ENCODE measurements around the gene BICC1. TPM values are rescaled to one million over a fixed set of nuclear protein-coding genes. Genes with fewer than 3 reads are reported as not detected.

Gene BICC1
- polyA plus RNA-seq, 12 donors: 16.2 to 25.9 (median 20.0) TPM; not detected in 1

DNA sequence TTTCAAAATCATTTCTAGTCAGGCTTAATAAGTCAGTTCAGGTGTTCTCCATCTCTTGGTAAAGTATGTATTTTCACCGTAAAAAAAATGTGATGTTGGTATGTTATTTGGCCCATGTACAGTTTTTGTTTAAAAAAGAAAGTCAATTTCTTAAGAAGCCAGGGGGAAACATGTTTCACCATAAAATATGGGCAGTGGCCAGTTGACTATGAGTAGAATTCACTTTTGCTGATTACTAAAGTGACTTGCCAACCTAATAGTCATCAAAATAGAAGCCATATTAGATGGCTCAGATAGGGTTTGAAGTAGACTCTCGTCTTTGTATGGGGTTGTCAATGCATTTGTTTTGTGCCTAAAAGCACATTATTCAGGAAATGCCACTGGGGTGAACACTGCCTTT is 266.3 kb downstream of the BICC1 start:
- no peak for DNase-seq

DNA sequence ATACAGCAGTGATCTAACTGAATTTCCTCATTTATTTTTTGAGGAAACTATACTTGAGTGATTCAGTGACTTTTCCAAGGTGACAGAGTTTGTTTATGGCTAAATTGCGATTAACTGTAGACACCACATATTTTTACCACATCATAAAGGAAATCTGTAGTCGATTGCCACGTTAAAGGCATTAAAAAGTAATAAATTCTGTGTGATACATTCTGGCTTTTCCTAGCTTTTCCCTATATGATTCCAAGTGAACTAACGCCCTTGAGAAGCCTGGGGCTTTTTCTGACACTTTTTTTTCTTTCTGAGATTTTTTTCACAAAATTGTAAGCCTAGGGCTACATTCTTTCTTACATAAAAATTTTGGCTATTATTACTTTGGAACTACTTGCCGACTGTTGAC is 266.9 kb downstream of the BICC1 start:
- DNase-seq: no peak

DNA sequence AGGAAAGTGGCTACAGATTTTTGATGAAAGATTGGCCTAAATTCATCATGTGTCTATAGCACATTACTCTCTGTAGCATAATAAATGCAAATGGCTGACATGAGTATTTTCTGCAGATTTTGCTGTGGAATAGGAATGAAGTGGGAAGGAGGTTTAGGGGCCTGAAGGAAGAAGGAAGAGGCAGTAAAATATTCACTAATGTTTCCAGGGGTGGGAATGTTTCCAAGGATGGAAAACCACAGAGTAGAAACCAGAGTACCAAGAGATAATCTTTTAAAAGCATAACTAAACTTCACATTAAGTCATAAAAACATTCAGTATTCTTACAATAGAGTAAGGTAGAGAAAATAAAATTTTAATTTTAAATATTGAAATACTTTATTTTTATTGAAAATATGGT is 267.8 kb downstream of the BICC1 start:
- DNase-seq: no peak

DNA sequence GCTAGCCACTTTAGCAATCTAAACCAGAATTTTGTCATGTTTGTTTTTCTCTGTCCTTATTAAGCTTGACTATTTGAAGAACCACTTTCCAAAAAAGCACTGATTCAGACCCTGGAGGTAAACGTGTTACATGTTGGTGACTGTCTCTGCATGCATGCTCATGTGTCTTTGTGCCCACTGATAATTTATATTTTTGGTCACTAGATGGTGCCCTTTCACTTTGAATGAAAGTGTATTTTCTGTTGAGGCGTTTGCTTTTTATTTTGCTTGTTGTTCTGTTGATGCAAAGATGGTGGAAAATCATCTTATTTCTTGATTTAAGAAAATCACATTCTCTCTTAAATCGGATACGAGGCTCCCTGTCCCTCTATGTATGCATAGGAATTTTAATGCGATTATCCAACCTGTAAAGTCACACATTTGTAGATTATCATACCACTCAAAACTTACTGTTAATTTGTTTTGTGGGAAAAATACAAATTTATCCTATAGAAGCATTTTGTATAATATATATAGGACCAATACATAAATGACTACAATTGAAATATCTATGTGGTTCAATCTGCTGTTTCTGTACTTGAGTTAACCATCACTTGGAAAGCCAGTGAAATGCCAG is 269.3 kb downstream of the BICC1 start:
- DNase-seq: peak; percentile 79

DNA sequence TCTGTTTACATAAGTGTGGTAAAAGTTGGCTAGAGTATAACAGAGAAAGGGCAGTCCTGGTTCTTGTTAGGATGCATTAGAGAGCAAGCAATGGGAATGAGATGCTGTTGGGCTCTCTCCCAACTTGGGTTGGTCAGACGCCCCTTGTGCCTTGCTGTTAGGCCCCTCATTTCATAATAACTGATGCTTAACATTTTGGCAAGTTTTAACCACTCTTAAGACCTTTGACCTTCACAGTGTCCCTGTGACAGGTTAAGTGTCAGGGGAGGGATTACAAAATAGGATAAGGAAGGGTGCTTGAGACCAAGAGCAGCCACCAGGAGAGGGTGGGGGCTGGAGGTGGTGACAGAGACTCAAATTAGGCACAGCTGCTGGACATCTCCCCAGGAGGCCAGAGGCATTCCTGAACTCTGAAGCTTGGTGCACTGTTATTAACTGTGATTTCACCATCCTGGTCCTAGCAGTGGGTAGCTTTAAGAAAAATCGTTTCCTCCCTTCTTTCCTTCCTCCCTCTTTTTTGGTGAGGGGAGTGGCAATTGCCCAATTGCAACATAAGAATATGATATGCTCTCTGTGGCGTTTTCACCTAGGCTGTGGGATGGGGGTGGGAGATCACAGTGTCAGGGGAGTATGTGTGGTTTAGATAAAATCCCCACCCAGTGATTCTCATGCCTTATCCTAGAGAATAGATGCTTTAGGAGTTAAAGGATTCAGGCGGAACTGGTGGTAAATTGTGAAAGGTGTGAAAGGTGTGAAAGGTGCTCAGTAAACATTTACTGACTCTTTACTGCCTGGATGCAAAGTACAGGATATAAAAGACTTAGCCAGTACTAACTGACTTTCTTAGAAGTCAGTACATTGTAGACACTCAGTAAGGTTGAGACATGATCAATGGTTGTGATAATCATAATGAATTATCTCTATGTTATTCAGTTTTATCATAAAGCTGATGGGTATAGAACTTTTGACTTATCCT is 270.5 kb downstream of the BICC1 start:
- DNase-seq: no peak

DNA sequence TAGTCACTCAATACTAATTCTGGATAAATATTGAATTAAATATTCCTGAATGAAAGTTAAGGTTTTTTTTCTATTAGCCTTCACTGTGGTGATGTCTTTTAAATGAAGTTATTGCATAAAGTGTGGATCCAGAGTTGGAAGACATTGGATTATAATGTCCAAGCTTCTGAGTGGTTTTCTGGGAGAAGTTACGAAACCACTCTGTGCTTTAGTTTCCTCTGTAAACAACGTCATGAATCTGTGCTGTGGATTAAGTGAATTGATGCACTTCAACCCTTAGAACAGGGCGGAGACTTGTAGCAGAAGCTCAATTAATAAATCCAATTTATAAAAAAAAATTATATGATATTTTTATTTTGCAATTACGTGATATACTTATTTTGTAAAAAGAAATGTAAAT is 271.7 kb downstream of the BICC1 start:
- no peak for DNase-seq

DNA sequence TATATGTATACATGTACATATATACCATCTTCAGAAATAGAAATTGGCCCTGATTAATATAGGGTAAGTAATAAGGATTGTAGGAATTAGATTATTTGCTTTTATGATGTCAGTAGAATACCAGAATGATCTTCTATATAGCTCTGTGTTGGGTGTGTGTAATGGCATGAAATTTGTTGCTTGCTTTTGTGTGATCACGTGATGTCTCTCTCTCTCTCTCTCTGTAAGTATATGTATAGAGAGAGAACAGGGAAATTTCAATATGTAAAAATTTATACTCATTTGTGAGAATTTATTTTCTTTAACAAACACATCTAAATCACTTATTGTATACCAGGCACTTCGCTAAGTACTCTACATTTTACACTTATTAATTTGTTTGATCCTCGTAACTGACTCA is 272.7 kb downstream of the BICC1 start:
- DNase-seq: no peak

DNA sequence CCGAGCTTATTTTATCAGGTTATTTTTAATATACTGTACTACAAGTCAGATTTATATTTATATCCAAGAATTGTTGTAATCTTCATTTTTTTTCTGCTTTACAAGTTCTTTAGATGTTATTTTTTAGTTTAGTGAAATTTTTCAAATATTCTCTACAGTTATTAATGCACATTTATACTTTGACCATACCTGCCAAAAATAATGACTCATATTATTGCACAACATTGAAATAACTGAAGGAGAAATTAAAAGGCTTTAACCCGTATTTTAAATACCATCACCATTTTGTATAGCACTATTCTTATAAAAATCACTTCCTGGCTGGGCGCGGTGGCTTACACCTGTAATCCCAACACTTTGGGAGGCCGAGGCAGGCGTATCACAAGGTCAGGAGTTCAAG is 278.5 kb downstream of the BICC1 start:
- no peak for DNase-seq

DNA sequence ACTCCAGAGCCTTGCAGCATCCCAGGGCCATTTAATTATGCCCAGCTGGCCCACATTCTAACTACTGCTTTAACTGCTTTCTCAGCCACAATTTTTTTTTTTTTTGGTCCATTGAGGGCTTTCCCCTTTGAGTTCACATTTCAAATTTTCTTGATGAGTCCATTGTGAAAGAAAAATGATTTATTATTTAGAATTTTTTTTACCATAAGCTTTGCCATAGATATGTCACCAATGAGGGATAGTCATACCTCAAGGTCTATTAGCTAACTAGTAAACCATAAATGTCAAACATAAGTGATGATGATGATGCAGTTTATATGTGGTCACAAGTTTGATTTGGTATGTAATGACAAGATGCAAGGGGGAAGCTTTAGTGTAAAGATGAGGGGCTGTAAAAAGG is 282.9 kb downstream of the BICC1 start:
- no peak for DNase-seq

DNA sequence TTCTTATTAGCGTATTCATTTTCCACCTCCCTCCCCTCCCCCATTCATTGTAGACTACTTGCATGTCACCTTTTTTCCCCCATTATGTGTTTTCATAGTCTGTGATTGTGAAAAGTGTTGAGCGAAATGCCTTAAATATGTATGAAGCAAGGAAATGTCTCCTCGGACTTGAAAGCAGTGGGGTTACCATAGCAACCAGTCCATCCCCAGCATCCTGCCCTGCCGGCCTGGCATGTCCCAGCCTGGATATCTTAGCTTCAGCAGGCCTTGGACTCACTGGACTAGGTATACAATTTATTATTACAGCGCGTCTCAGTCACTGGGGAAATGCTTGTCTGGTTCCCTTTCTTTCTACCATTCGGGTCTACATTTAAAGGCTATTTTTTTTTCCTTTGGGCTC is 283.6 kb downstream of the BICC1 start:
- no peak for DNase-seq

DNA sequence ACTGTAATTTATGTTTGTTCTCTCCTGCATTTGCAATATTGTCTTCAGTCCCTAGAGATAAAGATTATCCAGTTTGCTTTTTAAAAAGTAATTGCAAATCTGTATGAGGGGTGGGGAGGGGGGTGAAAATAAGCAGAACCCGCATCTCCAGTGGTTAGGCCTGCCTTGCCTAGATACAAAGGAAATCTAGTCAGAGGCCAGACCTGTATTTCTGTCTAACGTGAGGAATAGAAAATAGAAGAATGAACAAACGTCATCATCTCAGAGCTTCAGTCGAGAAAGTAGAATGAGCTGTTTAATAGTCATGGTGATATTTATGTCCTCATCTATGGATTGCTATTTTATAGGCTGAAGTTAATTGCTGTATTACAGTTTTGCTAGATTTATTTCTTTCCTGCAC is 284.2 kb downstream of the BICC1 start:
- no peak for DNase-seq

DNA sequence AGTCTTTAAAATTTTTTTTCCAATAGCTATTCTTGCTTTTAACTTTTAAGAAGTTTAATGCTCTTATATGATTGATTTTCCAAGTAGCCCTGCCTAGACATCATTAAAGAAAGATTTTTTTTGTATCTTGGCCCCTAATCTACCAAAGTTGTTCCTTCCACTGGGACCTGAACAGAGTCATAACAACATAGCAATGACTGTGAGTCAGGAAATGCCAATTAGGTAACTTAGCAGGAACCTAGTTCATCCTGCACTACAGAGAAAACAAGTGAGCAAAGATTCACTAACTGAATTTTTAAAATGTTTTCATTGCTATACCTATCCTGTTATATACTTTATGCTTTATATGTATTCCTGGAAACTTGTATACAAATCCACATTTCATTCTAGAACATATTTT is 284.7 kb downstream of the BICC1 start:
- no peak for DNase-seq

DNA sequence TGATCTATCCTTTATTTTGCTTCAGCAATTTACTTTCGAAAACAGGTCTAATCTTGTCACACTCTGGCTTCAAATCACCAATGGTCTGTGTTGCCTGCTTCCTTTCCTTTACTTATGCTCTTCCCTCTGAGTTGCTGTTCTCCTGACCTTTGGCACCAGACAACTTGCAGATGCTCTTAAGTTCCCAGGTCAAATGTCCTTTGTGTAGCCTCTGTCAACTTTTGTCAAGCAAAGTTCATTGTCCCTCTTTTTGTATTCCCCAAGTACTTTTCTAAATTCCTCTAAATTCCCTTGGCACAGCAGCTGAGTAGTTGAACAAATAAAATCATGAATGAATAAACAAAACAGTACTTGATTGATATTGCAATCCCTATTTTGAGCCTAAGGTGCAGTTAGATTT is 289.4 kb downstream of the BICC1 start:
- no peak for DNase-seq

DNA sequence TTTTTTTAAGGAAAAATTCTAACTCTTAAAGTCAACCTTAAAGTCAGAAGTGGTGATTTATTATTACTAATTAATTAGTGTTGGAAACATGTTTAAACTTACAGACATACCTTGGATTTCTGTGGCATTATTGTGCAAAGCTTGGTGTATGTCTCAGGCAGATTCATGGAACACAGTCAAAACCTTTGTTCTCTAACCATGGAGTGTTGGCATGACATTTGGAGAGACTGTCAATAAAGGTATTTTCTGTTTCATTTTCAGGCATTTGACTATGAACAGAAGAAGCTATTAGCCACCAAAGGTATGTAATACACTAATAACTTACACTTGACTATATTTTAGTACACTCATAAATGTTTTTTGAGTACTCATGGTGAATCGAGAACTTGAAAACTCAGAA is 293.7 kb downstream of the BICC1 start:
- DNase-seq: no peak

DNA sequence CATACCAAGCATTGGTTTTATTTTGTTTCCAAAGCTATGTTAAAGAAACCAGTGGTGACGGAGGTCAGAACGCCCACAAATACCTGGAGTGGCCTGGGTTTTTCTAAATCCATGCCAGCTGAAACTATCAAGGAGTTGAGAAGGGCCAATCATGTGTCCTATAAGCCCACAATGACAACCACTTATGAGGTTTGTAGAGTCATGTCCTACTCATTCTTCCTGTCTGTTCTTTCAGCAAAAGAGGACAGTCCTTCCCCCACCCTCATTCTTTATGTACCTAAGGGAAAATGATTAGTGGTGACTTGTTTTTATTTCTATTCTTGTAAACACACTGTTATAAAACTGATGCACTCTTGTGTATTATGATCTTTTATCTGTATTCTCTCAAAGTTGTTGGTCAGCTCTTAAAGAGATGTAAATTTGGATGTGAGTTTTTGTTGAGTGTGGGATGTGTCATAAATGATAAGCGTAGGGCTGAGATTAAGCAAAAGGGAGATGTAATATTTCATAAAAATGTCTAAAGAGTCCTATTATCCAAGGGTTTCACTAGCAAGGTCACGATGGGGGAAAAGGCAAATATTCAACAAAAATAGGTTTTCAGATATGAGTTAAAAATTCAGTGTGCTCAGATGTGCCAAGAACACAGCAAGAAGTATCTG is 294.4 kb downstream of the BICC1 start:
- DNase-seq: no peak

DNA sequence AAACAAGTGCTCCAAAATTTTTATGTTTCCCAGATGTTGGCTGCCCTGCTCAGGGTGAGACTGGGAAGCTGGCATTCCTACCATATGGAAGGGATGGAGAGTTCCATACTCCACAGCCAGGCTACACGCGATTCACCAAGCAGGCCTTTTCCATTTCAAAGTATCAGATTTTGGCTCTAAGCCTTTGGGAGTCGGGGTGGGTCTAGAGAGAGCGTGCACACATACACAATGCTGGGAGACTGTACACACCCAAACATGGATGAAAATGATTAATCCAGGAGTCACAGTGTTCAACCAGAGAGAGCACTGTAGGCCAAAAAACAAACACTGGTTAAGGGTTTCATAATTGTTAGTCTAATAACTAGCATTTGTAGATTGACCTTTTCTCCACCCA is 295.0 kb downstream of the BICC1 start:
- peak; percentile 69 for DNase-seq

DNA sequence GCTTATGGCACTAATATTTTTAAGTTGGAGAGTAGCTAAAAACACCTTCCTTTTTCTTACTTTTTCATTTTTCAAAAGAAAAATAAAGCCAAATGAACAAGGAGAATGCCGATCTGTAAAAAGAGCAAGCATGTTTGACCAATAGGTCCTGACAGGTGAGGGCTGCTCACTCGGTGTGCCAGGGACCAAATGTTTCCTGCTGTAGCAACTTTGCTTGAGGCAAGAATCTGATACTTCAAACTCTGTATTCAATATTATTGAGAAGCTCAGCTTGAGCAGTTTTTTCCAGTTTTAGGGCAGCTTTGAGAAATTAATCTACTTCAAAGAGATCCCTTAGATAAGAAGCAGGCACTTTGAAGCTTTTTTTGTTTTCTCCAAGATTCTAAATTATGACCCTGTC is 298.1 kb downstream of the BICC1 start:
- no peak for DNase-seq

DNA sequence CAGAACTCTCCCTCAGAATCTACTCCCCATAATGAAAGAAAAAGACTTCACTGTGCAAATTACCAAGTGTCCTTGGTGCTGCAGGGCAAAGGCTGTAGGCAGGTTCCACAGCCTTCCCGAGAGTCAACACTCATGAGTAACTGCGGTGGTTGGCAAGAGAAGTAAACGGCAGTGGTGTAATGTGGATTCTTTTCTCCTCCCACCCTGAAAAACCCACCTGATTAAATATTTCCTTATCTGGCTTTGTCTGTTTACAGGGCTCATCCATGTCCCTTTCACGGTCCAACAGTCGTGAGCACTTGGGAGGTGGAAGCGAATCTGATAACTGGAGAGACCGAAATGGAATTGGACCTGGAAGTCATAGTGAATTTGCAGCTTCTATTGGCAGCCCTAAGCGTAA is 300.9 kb downstream of the BICC1 start:
- no peak for DNase-seq

DNA sequence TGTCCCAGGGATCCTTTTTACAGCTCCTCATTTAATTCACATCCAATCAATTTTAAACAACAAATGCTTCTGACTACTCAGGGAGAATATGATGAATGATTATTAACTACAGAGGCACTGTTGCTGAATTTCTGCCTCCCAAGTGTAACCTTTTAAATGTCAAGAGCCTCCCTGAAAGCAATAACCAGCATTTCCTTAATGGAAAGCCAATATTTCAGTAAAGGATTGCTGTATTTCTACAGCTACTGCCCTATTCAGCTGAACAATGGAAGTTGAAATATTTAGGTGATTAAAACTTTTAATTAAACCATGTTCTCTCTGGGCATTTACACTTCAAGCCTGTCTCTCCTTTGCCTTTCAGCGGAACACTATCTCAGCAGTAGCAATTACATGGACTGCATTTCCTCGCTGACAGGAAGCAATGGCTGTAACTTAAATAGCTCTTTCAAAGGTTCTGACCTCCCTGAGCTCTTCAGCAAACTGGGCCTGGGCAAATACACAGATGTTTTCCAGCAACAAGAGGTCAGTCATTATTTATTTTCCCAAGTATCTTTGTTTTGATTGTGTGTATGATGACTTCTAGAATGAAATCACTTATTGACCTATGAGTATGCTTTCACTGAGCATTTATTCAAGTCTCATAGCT is 304.7 kb downstream of the BICC1 start:
- no peak for DNase-seq

DNA sequence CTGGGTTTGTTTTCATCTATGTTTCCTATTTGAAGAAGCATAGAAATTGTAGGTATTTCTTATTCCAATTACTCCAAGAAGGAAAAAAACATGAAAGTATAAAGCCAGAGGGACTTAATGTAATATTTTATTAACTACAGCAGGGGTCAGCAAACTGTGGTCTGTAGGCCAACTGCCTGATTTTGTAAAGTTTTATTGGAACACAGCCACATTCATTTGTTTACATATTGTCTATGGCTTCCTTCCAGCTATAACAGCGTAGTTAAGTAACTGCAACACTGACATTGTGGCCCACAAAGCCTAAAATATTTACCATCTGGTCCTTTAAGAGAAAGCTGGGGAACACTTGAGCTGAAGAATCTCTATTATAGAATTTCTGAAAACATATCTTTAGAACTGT is 306.2 kb downstream of the BICC1 start:
- DNase-seq: no peak

DNA sequence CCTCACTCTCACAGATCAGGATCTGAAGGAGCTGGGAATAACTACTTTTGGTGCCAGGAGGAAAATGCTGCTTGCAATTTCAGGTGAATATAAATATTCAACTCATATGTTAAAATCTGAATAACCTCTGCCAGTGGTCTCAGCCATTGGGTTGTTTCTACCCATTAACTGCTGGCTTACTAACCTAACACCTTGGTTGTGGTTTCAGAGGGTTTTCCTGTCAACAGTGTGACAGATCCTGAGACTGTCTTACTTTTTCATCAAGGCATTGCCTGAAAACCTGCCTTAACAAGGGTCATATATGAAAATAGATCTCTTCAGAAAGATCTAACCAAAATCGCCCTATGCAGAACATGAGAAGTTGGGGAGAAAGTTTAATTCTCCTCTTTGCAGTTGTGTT is 307.7 kb downstream of the BICC1 start:
- DNase-seq: no peak
